Stomach (tissue), 9 donors: Measurements from ENCODE around the gene LRRC3C. TPM values are rescaled to one million over a fixed set of nuclear protein-coding genes. Genes with fewer than 3 reads are reported as not detected.

Experiments used
- DNase-seq, 2 donors: peaks; one replicate each; pipeline versions ENCODE4 v3.0.0 to v3.0.0-alpha.2; 2013 to 2019
- H3K27ac ChIP-seq, 5 donors: fragments of 200-600 bp in 4 of 5; sonication (generic) in 4 of 5; one replicate each; pipeline ENCODE4 v1.5.1; 2013 to 2019; ENCODE audit warnings: mild to moderate bottlenecking in 1 of 5, moderate library complexity in 1 of 5
- H3K27me3 ChIP-seq, 3 donors: fragments of 200-600 bp; sonication (generic); one replicate each; pipeline ENCODE4 v1.5.1; 2017 to 2019; ENCODE audit warnings: mixed run types in 1 of 3
- H3K36me3 ChIP-seq, 4 donors: fragments of 200-600 bp; sonication (generic); 1 replicate in 3 of 4; 2 replicates in 1 of 4; pipeline ENCODE4 v1.5.1; 2016 to 2019
- H3K4me1 ChIP-seq, 4 donors: fragments of 200-600 bp; sonication (generic); one replicate each; pipeline ENCODE4 v1.5.1; 2016 to 2019
- H3K4me3 ChIP-seq, 4 donors: fragments of 200-600 bp; sonication (generic) in 3 of 4; one replicate each; pipeline ENCODE4 v1.5.1; 2016 to 2019; ENCODE audit warnings: mild to moderate bottlenecking in 1 of 4
- H3K9me3 ChIP-seq, 4 donors: fragments of 200-600 bp; sonication (generic); one replicate each; pipeline ENCODE4 v1.5.1; 2016 to 2019
- CTCF ChIP-seq, 7 experiments: fragments of 450-650 bp in 4 of 7; fragments of 200-600 bp in 3 of 7; sonication (generic) in 3 of 7; IDR thresholded peaks; one replicate each; pipeline ENCODE4 v1.5.1; 2016 to 2019; ENCODE audit warnings: antibody characterized with exemption in 7 of 7, control low read depth in 2 of 7, mild to moderate bottlenecking in 1 of 7
- EP300 ChIP-seq: sonication (generic); formaldehyde crosslinking; IDR thresholded peaks from one replicate; pipeline ENCODE4 v1.6.1; 2017; ENCODE audit warnings: antibody characterized with exemption
- POLR2A ChIP-seq, 4 donors: fragments of 450-650 bp; IDR thresholded peaks; one replicate each; pipeline ENCODE4 v1.6.1; 2016; ENCODE audit warnings: antibody characterized with exemption in 4 of 4, control low read depth in 2 of 4, mild to moderate bottlenecking in 1 of 4, moderate library complexity in 1 of 4
- POLR2AphosphoS5 ChIP-seq, 3 donors: sonication (generic); formaldehyde crosslinking; IDR thresholded peaks; one replicate each; pipeline ENCODE4 v1.6.1; 2016; ENCODE audit warnings: antibody characterized with exemption in 3 of 3
- WGBS, 5 donors: extraction: QIAGEN DNeasy Blood & Tissue Kit in 3 of 5; methylation state at CpG; one replicate each; pipeline versions ENCODE4 v1.1.5 to v1.1.7; 2013 to 2018; 5-methylcytosine and 5-hydroxymethylcytosine counted together
- intact Hi-C: fragments of 100-400 bp; cut with DNase I; formaldehyde crosslinking; loops from one replicate; pipeline ENCODE4 v1.15.1; 2023; ENCODE audit warnings: low total_unique reads
- polyA plus RNA-seq, 3 donors: library from polyadenylated mRNA; stranded (reverse); fragments of 200-250 nt; gene quantifications; one replicate each; pipeline ENCODE4 v1.2.3, GENCODE V29; 2013
- total RNA-seq, 5 donors: library from RNA; depleted of rRNA; stranded (reverse); fragments of >200 nt; gene quantifications; one replicate each; pipeline versions ENCODE4 v1.1.0 to v1.2.3, GENCODE V29; 2014 to 2016
- donor health status: healthy with polysubstance abuse.
- donor health status: Bipolar disorder and iron deficiency.
- donor health status: healthy.

LRRC3C gene
- total and polyA plus RNA-seq, 8 donors, result not detected

- peaks cover 0 to 5% (median 2%) of the 10 kb centered on the region in 4 donors for H3K4me1 ChIP-seq
- no peak overlapping the region for H3K4me3 ChIP-seq
- intact Hi-C loops, result no loop called here
- H3K27me3 ChIP-seq, result no peaks in the 10 kb centered on the region
- no peaks in the 10 kb centered on the region for H3K9me3 ChIP-seq
- no peak overlapping the region for H3K27ac ChIP-seq
- H3K36me3 ChIP-seq, result peaks cover 89 to 98% (median 96%) of the 10 kb centered on the region in 4 donors
- WGBS, 5 donors, result 89 to 94% (median 91%) methylated on average over 11 of the region's 11 CpGs
- DNase-seq, result no peak
- TF ChIP-seq POLR2AphosphoS5 (IDR thresholded peaks at IDR 0.05) (no peak), POLR2A (IDR thresholded peaks at IDR 0.05) (no peak), EP300 (no peak), CTCF (IDR thresholded peaks at IDR 0.05) (no peak)
Observed at GRCh38 chr17:39988206-39988810, 60.8 kb downstream of the LRRC3C start.

GRCh38 chr17:39994448-39994847, 66.9 kb downstream of the LRRC3C start:
- Histone ChIP-seq H3K36me3 (peaks cover 81 to 95% (median 91%) of the 10 kb centered on the region in 4 donors), H3K4me1 (peaks cover 0 to 5% (median 0%) of the 10 kb centered on the region in 4 donors), H3K9me3 (no peaks in the 10 kb centered on the region), H3K4me3 (no peak overlapping the region), H3K27ac (no peak overlapping the region), H3K27me3 (no peaks in the 10 kb centered on the region)
- no peak for DNase-seq
- intact Hi-C loops, result no loop called here
- TF ChIP-seq POLR2A (IDR thresholded peaks at IDR 0.05), result no peak
- WGBS, 5 donors, result 90 to 96% (median 95%) methylated on average over 10 to 11 of the region's 11 CpGs

Other genes starting within 250 kb of the LRRC3C start
- 10 to 100 TPM in 3 of 5 donors, 1 to 10 TPM in 2; 3.2 to 42.9 (median 22.4) TPM for gene PGAP3, start 239.7 kb upstream of the LRRC3C start, total RNA-seq
- gene PGAP3, start 239.7 kb upstream of the LRRC3C start, polyA plus RNA-seq, result 10 to 100 TPM in 2 of 3 donors, 1 to 10 TPM in 1; 9.1 to 21.5 (median 11.2) TPM
- 100 to 1,000 TPM in 2 of 5 donors, 10 to 100 TPM in 3; 53.1 to 402 (median 81.7) TPM for gene ERBB2, start 227.7 kb upstream of the LRRC3C start, total RNA-seq
- gene ERBB2, start 227.7 kb upstream of the LRRC3C start, polyA plus RNA-seq, result 10 to 100 TPM; 13.1 to 47.7 (median 25.3) TPM
- 100 to 1,000 TPM in 2 of 5 donors, 10 to 100 TPM in 2, 1 to 10 TPM in 1; 9.3 to 312 (median 25.9) TPM for gene MIEN1, start 197.2 kb upstream of the LRRC3C start, total RNA-seq
- gene MIEN1, start 197.2 kb upstream of the LRRC3C start, polyA plus RNA-seq, result 100 to 1,000 TPM; 106 to 134 (median 132) TPM
- 10 to 100 TPM in 3 of 5 donors, 1 to 10 TPM in 2; 2.3 to 43.9 (median 31.2) TPM for gene GRB7, start 189.8 kb upstream of the LRRC3C start, total RNA-seq
- gene GRB7, start 189.8 kb upstream of the LRRC3C start, polyA plus RNA-seq, result 10 to 100 TPM in 2 of 3 donors, 1 to 10 TPM in 1; 9.5 to 34.7 (median 14.7) TPM
- gene IKZF3, start 63.4 kb upstream of the LRRC3C start, total RNA-seq, result 1 to 10 TPM in 4 of 5 donors, not detected in 1; 1.1 to 5.4 (median 3.9) TPM
- gene IKZF3, start 63.4 kb upstream of the LRRC3C start, polyA plus RNA-seq, result under 1 TPM; 0.56 to 0.90 (median 0.76) TPM
- gene ZPBP2, start 59.5 kb upstream of the LRRC3C start, total RNA-seq, result not detected
- not detected for gene ZPBP2, start 59.5 kb upstream of the LRRC3C start, polyA plus RNA-seq
- 10 to 100 TPM in 4 of 5 donors, 1 to 10 TPM in 1; 9.4 to 91.5 (median 33.0) TPM for gene GSDMB, start 9.1 kb upstream of the LRRC3C start, total RNA-seq
- 10 to 100 TPM; 12.1 to 46.6 (median 25.0) TPM for gene GSDMB, start 9.1 kb upstream of the LRRC3C start, polyA plus RNA-seq
- 100 to 1,000 TPM in 1 of 5 donors, 10 to 100 TPM in 4; 16.5 to 117 (median 64.5) TPM for gene ORMDL3, start 131 bp upstream of the LRRC3C start, total RNA-seq
- 10 to 100 TPM; 28.6 to 44.3 (median 34.5) TPM for gene ORMDL3, start 131 bp upstream of the LRRC3C start, polyA plus RNA-seq
- gene GSDMA, start 35.3 kb downstream of the LRRC3C start, total RNA-seq, result not detected
- under 1 TPM in 2 of 3 donors, not detected in 1; 0.08 to 0.92 TPM for gene GSDMA, start 35.3 kb downstream of the LRRC3C start, polyA plus RNA-seq
- 100 to 1,000 TPM in 1 of 5 donors, 10 to 100 TPM in 4; 13.4 to 140 (median 41.7) TPM for gene PSMD3, start 53.1 kb downstream of the LRRC3C start, total RNA-seq
- gene PSMD3, start 53.1 kb downstream of the LRRC3C start, polyA plus RNA-seq, result 10 to 100 TPM; 45.9 to 53.8 (median 51.2) TPM
- 1 to 10 TPM in 2 of 5 donors, under 1 TPM in 1, not detected in 2; 0.55 to 1.7 (median 1.2) TPM for gene CSF3, start 87.7 kb downstream of the LRRC3C start, total RNA-seq
- 10 to 100 TPM in 1 of 3 donors, 1 to 10 TPM in 2; 1.4 to 16.2 (median 4.0) TPM for gene CSF3, start 87.7 kb downstream of the LRRC3C start, polyA plus RNA-seq
- gene MED24, start 126.7 kb downstream of the LRRC3C start, total RNA-seq, result 100 to 1,000 TPM in 2 of 5 donors, 10 to 100 TPM in 3; 55.4 to 336 (median 91.6) TPM
- 10 to 100 TPM; 24.1 to 49.5 (median 32.7) TPM for gene MED24, start 126.7 kb downstream of the LRRC3C start, polyA plus RNA-seq
- gene THRA, start 135.2 kb downstream of the LRRC3C start, total RNA-seq, result 10 to 100 TPM; 21.1 to 52.2 (median 38.4) TPM
- gene THRA, start 135.2 kb downstream of the LRRC3C start, polyA plus RNA-seq, result 10 to 100 TPM; 21.4 to 37.0 (median 26.4) TPM
- 10 to 100 TPM in 2 of 5 donors, 1 to 10 TPM in 3; 2.8 to 14.9 (median 9.0) TPM for gene NR1D1, start 172.9 kb downstream of the LRRC3C start, total RNA-seq
- gene NR1D1, start 172.9 kb downstream of the LRRC3C start, polyA plus RNA-seq, result 10 to 100 TPM in 1 of 3 donors, 1 to 10 TPM in 2; 5.5 to 20.5 (median 9.6) TPM
- 100 to 1,000 TPM in 2 of 5 donors, 10 to 100 TPM in 3; 47.1 to 322 (median 90.1) TPM for gene MSL1, start 194.2 kb downstream of the LRRC3C start, total RNA-seq
- gene MSL1, start 194.2 kb downstream of the LRRC3C start, polyA plus RNA-seq, result 10 to 100 TPM; 29.3 to 63.8 (median 32.7) TPM
- 100 to 1,000 TPM in 2 of 5 donors, 10 to 100 TPM in 3; 41.9 to 198 (median 85.5) TPM for gene CASC3, start 212.8 kb downstream of the LRRC3C start, total RNA-seq
- 10 to 100 TPM; 27.6 to 42.2 (median 37.0) TPM for gene CASC3, start 212.8 kb downstream of the LRRC3C start, polyA plus RNA-seq
- gene RAPGEFL1, start 249.7 kb downstream of the LRRC3C start, total RNA-seq, result 100 to 1,000 TPM in 1 of 5 donors, 10 to 100 TPM in 3, 1 to 10 TPM in 1; 8.5 to 294 (median 29.0) TPM
- 10 to 100 TPM in 2 of 3 donors, 1 to 10 TPM in 1; 5.2 to 76.8 (median 15.4) TPM for gene RAPGEFL1, start 249.7 kb downstream of the LRRC3C start, polyA plus RNA-seq